Measurements from ENCODE around the gene CYB561D1.

- TF ChIP-seq, protein P1, sequence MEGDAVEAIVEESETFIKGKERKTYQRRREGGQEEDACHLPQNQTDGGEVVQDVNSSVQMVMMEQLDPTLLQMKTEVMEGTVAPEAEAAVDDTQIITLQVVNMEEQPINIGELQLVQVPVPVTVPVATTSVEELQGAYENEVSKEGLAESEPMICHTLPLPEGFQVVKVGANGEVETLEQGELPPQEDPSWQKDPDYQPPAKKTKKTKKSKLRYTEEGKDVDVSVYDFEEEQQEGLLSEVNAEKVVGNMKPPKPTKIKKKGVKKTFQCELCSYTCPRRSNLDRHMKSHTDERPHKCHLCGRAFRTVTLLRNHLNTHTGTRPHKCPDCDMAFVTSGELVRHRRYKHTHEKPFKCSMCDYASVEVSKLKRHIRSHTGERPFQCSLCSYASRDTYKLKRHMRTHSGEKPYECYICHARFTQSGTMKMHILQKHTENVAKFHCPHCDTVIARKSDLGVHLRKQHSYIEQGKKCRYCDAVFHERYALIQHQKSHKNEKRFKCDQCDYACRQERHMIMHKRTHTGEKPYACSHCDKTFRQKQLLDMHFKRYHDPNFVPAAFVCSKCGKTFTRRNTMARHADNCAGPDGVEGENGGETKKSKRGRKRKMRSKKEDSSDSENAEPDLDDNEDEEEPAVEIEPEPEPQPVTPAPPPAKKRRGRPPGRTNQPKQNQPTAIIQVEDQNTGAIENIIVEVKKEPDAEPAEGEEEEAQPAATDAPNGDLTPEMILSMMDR (conservative IDR thresholded peaks at IDR 0.05) = no peak
- no peak for TF ChIP-seq EZH2 (IDR thresholded peaks at IDR 0.05; ENCODE audit: low read depth)
Measured at GRCh38 chr1:109531826-109532364, 38.0 kb downstream of the CYB561D1 start.
